Karpas-422 (cell line): ENCODE results near the gene COL5A3. TPM values are rescaled to one million over a fixed set of nuclear protein-coding genes. Genes with fewer than 3 reads are reported as not detected.

Source experiments
- small RNA-seq: library from RNA; depleted of rRNA; stranded (forward); fragments of <200 nt; gene quantifications from one replicate; pipeline ENCODE3, GENCODE V24; 2014
- total RNA-seq: library from RNA; depleted of rRNA; stranded (reverse); fragments of >200 nt; shearing (Covaris generic); gene quantifications from 2 replicates; pipeline ENCODE4 v1.2.3, GENCODE V29; 2014; ENCODE audit warnings: low replicate concordance; rRNA removed

Gene COL5A3
- total RNA-seq, 1 experiment from 2014 or later: not detected

Small RNA genes lying within 50 kb of the gene (small RNA-seq; reads per million reads assigned to genes)
- not detected for gene MIR5589

Other genes starting within 250 kb of the COL5A3 start
- 7.3 and 10.4 TPM in 2 replicates for gene ZNF846, start 241.8 kb downstream of the COL5A3 start, total RNA-seq
- gene FBXL12, start 191.4 kb downstream of the COL5A3 start, total RNA-seq: 31.5 and 40.7 TPM in 2 replicates
- gene UBL5, start 182.6 kb downstream of the COL5A3 start, total RNA-seq: 303 and 490 TPM in 2 replicates
- 56.9 and 119 TPM in 2 replicates for gene PIN1, start 175.2 kb downstream of the COL5A3 start, total RNA-seq
- gene OLFM2, start 74.0 kb downstream of the COL5A3 start, total RNA-seq: not detected in 2 replicates
- not detected in 2 replicates for gene RDH8, start 3.0 kb upstream of the COL5A3 start, total RNA-seq
- 29.0 and 55.3 TPM in 2 replicates for gene SHFL, start 75.8 kb upstream of the COL5A3 start, total RNA-seq
- gene ANGPTL6, start 92.2 kb upstream of the COL5A3 start, total RNA-seq: 7.3 and 8.3 TPM in 2 replicates
- 30.4 and 77.1 TPM in 2 replicates for gene PPAN, start 95.9 kb upstream of the COL5A3 start, total RNA-seq
- 1.7 and 6.1 TPM in 2 replicates for gene P2RY11, start 101.2 kb upstream of the COL5A3 start, total RNA-seq
- 281 and 602 TPM in 2 replicates for gene EIF3G, start 109.4 kb upstream of the COL5A3 start, total RNA-seq
- gene DNMT1, start 184.4 kb upstream of the COL5A3 start, total RNA-seq: 94.9 and 145 TPM in 2 replicates
- 65.1 and 67.6 TPM in 2 replicates for gene S1PR2, start 220.8 kb upstream of the COL5A3 start, total RNA-seq
- gene MRPL4, start 241.7 kb upstream of the COL5A3 start, total RNA-seq: 78.6 and 136 TPM in 2 replicates